HG03045 (cell line): ENCODE measurements around the gene ZSWIM2.
"Not testable (repeated sequence)": the region's sequence is repeated elsewhere in the genome, so short reads cannot be mapped to it uniquely, and the experiment has no call there.

Experiments used
- ATAC-seq: cut with Tn5 transposase; IDR thresholded peaks from one replicate; pipeline ENCODE4 v1.9.1; 2021; ENCODE audit warnings: mild to moderate bottlenecking, moderate library complexity; ENCODE audit not compliant: unreplicated experiment

Gene ZSWIM2

GRCh38 chr2:186842373-186842772, 6.6 kb downstream of the ZSWIM2 start:
- ATAC-seq = no peak

GRCh38 chr2:186841940-186842339, 7.0 kb downstream of the ZSWIM2 start:
- ATAC-seq = no peak

- no peak for ATAC-seq
Observed at GRCh38 chr2:186835628-186836027, 13.3 kb downstream of the ZSWIM2 start.

GRCh38 chr2:186827862-186828492, 21.0 kb downstream of the ZSWIM2 start:
- ATAC-seq = no peak

GRCh38 chr2:186827411-186827810, 21.6 kb downstream of the ZSWIM2 start:
- no peak for ATAC-seq

- ATAC-seq = no peak
Observed at GRCh38 chr2:186822323-186822722, 26.6 kb downstream of the ZSWIM2 start.

- no peak for ATAC-seq
Observed at GRCh38 chr2:186820303-186820702, 28.7 kb downstream of the ZSWIM2 start.

- not testable (repeated sequence) for ATAC-seq
Observed at GRCh38 chr2:186811760-186812159, 37.2 kb downstream of the ZSWIM2 start.

- no peak for ATAC-seq
Observed at GRCh38 chr2:186806591-186806990, 42.4 kb downstream of the ZSWIM2 start.

GRCh38 chr2:186798604-186799003, 50.4 kb downstream of the ZSWIM2 start:
- ATAC-seq = not testable (repeated sequence)

- ATAC-seq = no peak
Observed at GRCh38 chr2:186784930-186785329, 64.0 kb downstream of the ZSWIM2 start.

- no peak for ATAC-seq
Observed at GRCh38 chr2:186783254-186783653, 65.7 kb downstream of the ZSWIM2 start.

GRCh38 chr2:186780701-186781316, 68.2 kb downstream of the ZSWIM2 start:
- no peak for ATAC-seq
